GM18909 (cell line): ENCODE results near the gene HOXA7.

Source experiments
- ATAC-seq: cut with Tn5 transposase; IDR thresholded peaks from one replicate; pipeline ENCODE4 v1.9.1; 2021; ENCODE audit warnings: mild to moderate bottlenecking; ENCODE audit not compliant: unreplicated experiment, poor library complexity

The HOXA7 gene

GRCh38 chr7:27161214-27161720 lies 4.8 kb upstream of the HOXA7 start:
- ATAC-seq, result no peak

- peak; percentile 71 for ATAC-seq
Measured at GRCh38 chr7:27160546-27161213, 4.2 kb upstream of the HOXA7 start.

- ATAC-seq, result no peak
Measured at GRCh38 chr7:27160145-27160545, 3.7 kb upstream of the HOXA7 start.

GRCh38 chr7:27159266-27160144 lies 3.0 kb upstream of the HOXA7 start:
- no peak for ATAC-seq

GRCh38 chr7:27158436-27159265 lies 2.2 kb upstream of the HOXA7 start:
- ATAC-seq, result no peak

- no peak for ATAC-seq
Measured at GRCh38 chr7:27157702-27158431, 1.4 kb upstream of the HOXA7 start.

- ATAC-seq, result no peak
Measured at GRCh38 chr7:27156916-27157701, 634 bp upstream of the HOXA7 start.

GRCh38 chr7:27155816-27156507 lies 513 bp downstream of the HOXA7 start:
- ATAC-seq, result no peak

- no peak for ATAC-seq
Measured at GRCh38 chr7:27154901-27155815, 1.3 kb downstream of the HOXA7 start.

GRCh38 chr7:27154369-27154768 lies 2.1 kb downstream of the HOXA7 start:
- ATAC-seq, result no peak

GRCh38 chr7:27153526-27153925 lies 2.9 kb downstream of the HOXA7 start:
- no peak for ATAC-seq

GRCh38 chr7:27152816-27153442 lies 3.5 kb downstream of the HOXA7 start:
- ATAC-seq, result no peak

- ATAC-seq, result no peak
Measured at GRCh38 chr7:27151931-27152815, 4.3 kb downstream of the HOXA7 start, which contains the start of gene HOXA3. TSS of gene HOXA3 (minus strand) at chr7:27152583. CDS start at chr7:27110640, 41,943 bp downstream.

- no peak for ATAC-seq
Measured at GRCh38 chr7:27151341-27151930, 5.0 kb downstream of the HOXA7 start.

GRCh38 chr7:27150568-27151340 lies 5.7 kb downstream of the HOXA7 start:
- peak; percentile 85 for ATAC-seq
